Left forelimb (tissue), 1 donor: ENCODE data around the gene SNX9.
"Not testable (repeated sequence)": the region's sequence is repeated elsewhere in the genome, so short reads cannot be mapped to it uniquely, and the experiment has no call there.

Experiments used
- DNase-seq: peaks from one replicate; pipeline ENCODE4 v3.0.0-alpha.2; 2018; ENCODE audit warnings: low spot score

SNX9 gene

GRCh38 chr6:157925771-157926170, 102.7 kb downstream of the SNX9 start:
- DNase-seq: no peak

DNA sequence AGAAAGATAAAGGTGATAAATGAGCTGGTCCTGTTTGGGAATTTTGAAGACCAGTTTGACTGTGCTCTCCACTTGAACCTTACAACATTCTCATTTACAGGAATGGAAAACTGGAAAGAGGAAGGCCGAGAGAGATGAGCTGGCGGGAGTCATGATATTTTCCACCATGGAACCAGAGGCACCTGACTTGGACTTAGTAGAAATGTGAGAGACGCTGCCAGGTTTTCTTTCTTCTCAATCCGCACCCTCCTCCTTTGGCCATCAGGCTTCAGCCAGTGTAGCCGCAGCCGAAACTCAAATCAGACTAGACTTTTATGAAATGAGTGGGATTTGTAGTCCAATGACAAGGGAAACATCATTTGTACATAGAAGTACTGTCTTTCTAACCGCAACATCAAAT, 104.0 kb downstream of the SNX9 start:
- no peak for DNase-seq

DNA sequence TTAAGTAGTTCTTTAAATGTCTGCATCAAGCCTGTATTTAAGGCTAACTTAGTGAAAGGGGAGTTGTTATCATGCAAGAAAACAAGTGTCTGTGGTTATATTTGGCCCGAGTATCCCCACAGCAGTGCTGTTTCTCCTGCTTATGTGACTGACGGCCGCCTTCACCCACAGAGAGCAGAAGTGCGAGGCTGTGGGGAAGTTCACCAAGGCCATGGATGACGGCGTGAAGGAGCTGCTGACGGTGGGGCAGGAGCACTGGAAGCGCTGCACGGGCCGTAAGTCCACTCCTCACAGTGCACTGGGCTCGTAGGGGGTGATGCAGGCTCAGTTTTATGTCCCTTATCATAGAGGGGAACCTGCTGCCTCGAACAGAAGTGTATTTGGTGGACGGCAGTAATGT, 105.4 kb downstream of the SNX9 start:
- no peak for DNase-seq

- DNase-seq: no peak
Measured at GRCh38 chr6:157929076-157929475, 106.0 kb downstream of the SNX9 start.

- DNase-seq: no peak
Measured at GRCh38 chr6:157929765-157930319, 106.8 kb downstream of the SNX9 start.

- DNase-seq: no peak
Measured at GRCh38 chr6:157935786-157936185, 112.7 kb downstream of the SNX9 start.

- no peak for DNase-seq
Measured at GRCh38 chr6:157937318-157937717, 114.3 kb downstream of the SNX9 start.

DNA sequence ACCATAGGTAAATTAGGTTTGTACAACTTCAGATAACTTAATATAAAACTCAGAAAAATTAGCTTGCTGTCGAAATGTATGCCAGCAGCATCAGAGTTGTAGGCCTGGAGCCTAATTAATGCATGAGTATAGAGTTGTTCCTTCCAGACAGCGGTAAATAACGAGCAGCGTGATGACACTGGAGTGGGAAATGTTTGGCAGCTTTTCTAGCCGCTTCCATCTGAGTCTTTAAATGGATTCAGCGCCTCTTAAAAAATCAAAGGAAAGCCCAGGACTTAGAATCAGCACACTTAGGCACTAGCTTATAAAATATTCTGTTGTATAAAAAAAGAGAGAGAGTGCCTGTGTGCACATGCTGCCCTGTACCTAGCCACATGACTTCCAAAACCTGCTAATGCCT, 114.9 kb downstream of the SNX9 start:
- no peak for DNase-seq

DNA sequence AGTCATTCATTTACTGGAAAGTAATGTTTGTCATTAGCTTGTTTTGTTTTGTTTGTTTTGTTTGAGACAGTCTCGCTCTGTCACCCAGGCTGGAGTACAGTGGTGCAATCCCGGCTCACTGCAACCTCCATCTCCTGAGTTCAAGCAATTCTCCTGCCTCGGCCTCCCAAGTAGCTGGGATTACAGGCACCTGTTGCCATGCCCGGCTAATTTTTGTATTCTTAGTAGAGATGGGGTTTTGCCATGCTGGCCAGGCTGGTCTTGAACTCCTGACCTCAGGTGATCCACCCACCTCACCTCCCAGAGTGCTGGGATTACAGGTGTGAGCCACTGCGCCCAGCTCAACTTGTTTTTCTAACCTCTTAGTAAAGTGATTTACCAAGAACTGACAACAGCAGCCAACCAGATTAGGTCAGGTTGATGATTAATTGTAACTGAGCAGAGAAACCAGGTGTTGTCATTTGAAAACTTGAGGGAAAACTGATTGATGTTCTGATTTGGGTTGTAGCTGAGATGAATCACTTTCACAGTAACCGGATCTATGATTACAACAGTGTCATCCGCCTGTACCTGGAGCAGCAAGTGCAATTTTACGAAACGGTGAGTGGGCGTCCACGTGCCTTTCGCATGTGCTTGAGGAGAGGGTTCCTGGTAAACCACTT, 117.5 kb downstream of the SNX9 start:
- DNase-seq: not testable (repeated sequence)

DNA sequence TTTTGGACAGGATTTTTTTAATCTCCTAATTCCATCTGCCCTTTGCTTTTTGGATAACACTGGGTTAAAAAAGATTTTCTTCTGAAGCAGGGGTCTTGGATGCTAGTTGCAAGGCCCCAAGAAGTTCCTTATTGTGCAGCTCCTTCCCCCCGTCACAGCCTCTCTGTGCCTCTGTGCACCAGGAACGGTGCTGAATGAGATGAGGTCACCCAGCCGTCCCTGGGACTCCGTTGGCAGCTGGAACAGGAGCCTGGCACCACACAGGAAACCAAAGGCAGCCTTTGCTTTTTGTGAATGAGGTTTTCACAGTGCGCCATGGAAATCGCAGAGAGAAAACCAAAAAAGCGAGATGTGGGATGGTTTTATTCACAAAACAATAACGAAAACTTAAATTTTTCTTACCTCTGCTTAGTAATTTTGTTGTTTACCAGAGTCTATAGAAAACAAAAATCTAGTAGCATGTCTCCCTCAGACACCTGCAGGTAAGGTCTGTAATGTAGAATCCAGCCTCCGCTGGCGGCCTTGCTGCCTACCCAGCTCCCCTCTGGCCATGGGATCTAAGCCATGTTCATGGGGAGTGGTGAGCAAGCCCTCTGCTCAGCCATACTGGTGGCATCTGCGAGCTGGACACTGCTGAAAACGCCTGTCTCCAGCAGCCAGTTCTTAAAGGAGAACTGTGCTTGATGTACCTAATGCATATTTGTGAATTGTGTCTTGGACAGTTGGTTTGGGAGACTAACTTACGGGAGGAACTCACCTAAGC, 118.2 kb downstream of the SNX9 start:
- DNase-seq: no peak

DNA sequence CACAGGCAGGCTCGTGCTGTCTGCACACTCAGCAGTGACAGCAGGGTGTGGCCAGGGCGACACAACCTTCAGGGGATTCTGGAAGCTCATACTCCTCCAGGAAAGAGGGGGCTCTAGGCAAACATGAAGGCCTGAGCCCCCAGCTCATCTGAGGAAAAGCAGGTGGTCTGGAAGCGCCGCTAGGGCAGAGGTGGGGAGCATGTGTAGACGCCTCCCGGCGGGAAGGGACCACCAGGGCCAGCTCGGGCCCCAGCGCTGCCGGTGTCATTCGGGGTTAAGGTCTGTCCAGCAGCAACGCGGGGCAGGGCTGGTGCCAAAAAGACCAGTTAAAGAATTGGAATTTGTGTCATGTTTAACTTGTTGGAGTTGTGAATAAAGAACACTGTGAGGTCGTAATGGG, 119.3 kb downstream of the SNX9 start:
- no peak for DNase-seq

DNA sequence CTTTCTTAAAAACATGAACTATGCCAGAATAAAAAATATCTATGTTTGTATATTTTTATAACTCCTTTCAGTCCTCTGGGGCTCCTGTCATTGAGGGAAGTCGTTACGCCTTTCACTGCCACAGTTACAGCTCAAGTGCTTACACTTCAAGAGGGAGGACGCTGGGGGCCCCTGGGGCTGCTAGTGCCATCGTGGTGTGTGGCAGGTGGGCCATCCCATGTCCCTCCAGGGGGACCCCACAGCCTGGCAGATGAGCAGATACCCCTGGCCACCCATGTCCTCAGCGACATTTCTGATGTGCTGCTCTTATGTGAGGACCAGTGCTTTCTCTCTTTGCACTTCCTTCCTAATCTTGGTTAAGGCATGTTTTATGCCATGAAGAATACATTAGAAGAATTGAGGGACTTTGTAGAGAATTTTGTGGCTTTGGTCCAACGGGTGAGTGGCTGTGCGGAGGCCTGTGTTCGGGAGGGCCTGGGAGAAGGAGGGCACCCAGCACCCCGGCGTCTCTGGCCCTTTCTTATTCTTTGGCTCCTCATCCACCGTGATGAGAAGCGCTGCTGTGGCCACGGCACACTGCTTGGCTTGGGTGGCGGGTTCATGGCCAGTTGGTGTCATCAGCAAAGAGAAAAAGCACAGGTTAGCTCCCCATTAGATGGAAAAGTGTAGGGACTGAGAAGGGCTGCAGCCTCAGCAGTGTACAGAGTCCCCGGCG, 120.4 kb downstream of the SNX9 start:
- no peak for DNase-seq

GRCh38 chr6:157943964-157944283, 120.9 kb downstream of the SNX9 start:
- no peak for DNase-seq

DNA sequence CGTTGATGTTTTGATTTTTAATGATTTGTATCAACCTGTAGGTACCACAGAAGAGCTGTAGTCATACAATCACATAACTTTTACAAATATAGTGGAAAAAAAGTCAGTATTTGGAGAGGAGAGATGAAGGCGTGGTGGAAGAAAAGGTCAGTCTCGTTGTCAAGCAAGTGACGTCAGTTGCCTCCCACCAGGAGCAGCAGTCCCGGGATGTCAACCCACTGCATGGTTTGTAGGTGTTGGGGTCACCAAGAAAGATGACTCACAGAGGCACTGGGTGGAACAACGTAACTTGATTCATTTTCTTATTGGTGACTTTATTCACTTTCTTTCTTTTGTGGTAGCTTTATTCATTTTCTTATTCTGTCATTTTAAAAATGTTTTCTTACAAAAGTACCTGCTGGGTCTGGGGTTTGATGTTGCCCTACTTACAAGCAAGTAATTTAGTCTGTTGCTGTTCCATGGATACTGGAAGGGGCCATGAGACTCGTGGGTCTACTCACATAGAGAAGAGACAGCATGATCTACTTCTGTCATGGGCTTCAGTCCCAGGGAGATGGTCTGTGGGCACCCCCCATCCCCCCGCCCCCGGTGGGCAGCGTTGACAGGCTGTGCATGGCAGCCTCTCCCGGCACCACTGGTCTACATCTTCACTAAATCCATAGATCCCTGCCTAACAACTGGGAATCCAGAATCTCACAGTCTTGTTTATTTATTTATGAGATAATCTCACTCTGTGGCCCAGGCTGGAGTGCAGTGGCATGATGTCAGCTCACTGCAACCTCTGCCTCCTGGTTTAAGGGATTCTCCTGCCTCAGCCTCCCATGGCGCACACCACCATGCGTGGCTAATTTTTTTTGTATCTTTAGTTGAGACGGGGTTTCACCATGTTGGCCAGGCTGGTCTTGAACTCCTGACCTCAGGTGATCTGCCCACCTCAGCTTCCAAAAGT, 122.2 kb downstream of the SNX9 start:
- no peak for DNase-seq

- DNase-seq: no peak
Measured at GRCh38 chr6:157946053-157946617, 123.1 kb downstream of the SNX9 start.

GRCh38 chr6:157946865-157947532, 124.0 kb downstream of the SNX9 start:
- no peak for DNase-seq

DNA sequence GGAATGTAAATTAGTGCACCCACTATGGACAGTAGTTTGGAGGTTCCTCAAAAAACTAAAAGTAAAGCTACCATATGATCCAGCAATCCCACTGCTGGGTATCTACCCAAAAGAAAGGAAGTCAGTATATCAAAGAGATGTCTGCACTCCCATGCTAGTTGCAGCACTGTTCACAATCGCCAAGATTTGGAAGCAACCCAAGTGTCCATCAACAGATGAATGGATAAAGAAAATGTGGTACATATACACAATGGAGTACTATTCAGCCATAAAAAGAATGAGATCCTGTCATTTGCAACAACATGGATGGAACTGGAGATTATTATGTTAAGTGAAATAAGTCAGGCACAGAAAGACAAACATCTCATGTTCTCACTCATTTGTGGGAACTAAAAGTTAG, 127.9 kb downstream of the SNX9 start:
- not testable (repeated sequence) for DNase-seq

- no peak for DNase-seq
Measured at GRCh38 chr6:157951828-157952227, 128.8 kb downstream of the SNX9 start.

GRCh38 chr6:157952861-157953351, 129.9 kb downstream of the SNX9 start:
- DNase-seq: no peak

DNA sequence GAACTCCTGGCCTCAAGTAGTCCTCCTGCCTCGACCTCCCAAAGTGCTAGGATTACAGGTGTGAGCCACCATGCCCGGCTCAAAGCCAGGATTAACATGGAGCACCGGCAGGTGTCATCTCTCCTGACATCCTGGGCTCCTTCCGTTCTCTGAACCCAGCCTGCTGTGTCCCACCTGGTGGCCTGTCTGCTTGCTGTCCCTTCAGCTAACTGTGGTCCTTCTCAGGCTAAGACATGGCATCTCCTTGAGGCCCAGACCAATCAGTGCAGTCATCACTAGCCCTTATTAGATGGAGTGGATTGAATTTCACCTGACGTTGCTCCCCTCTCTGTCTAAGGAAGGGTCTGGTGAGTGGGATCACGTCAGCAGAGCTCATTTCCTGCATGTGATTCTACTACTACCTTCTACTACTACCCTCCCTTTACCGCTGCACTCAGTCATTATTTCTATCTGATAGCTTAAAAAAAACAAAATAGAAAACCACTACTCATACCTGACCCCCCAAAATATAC, 130.6 kb downstream of the SNX9 start:
- DNase-seq: no peak
